ENCODE measurements around the gene RAD50.

Gene RAD50

DNA sequence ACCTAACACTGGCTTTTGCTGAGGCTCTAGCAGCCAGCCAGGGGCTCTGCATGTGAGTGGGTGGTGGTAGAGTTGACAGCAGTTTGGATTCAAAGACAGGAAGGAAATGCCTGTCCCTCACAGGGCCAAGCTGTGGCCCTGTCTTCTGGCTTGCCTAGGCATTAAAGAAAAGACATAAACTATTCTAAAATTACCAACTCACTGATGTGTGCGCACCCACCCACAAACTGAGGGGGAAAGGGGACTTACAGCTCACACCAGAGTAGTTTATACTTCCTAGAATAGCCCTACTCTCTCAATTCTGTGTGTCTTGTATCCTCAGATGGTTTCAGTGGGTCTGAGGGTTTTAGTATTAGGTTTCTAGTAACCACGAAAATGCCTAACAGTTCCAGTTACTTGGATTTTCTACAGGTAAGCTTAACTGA is 82.9 kb downstream of the RAD50 start:
- FAIRE-seq, result no peak

DNA sequence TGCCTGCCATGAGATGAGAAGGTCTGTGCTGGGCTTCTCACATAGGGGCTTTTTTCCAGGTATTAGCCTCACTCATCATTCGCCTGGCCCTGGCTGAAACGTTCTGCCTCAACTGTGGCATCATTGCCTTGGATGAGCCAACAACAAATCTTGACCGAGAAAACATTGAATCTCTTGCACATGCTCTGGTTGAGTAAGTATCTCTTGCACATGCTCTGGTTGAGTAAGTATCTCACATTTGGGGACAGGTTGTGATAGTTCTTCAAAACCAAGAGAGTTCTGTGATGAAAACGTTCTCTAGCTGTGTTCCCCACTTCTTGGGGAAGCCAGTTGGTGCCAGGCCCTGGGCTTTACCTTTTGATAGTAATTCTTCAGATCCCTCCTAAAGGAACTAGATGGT is 83.8 kb downstream of the RAD50 start:
- no peak for FAIRE-seq

DNA sequence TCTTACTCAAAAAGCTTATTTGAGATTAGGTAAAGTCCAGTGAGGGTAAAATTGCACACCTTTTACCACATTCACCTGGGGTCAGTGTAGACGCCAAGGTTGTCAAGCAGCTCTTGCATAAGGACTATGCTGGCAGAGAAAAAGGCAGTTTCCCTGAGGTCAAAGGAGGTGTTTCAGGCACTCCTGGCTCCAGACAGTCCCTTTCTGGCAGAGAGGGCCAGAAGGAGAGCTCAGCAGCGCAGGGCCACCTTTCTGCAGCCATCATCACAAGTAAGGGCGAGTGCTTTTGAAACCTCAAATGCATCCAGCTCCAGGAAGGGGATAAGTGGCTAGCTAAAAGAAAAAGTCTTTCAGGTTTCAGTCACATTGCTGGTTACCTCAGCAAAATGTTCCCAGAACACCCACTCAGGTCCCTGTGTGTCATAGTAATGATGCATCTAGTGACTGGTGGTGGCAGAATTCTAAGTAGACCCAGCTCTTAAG is 84.5 kb downstream of the RAD50 start:
- no peak for FAIRE-seq

DNA sequence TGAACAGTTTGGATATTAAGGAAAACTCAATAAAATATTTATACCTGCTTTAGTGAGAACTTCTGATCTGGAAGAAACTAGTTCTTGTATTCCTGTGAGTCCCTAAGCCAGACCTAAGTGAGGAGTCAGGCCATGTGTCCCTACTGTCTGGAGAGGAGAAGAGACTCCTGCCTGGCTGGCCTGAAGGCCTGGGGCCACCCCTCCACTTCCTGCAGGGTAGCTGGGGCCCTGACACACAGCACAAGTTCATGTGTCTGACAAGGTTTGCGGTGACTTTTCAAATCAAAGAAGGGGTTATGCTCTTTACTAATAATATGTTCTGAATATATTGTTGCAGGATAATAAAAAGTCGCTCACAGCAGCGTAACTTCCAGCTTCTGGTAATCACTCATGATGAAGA is 85.1 kb downstream of the RAD50 start:
- FAIRE-seq, result no peak

DNA sequence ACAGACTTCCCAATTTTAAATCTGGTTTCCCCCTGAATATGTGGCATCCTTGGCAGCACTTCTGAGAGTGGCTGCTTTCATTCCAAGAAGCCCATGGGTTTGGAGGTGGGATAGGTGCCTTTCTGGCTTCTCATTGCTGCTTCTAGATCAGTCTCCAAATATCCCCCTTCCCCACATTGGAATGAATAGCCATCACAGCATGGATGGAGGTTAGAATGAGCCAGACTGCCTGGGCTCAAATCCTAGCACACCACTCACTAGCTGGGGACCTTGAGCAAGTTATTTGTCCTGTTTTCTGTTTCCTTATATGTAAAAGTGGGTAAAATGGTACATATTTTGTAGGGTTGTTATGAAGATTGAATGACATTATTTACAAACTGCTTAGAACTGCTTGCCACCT is 87.4 kb downstream of the RAD50 start:
- FAIRE-seq, result no peak

DNA sequence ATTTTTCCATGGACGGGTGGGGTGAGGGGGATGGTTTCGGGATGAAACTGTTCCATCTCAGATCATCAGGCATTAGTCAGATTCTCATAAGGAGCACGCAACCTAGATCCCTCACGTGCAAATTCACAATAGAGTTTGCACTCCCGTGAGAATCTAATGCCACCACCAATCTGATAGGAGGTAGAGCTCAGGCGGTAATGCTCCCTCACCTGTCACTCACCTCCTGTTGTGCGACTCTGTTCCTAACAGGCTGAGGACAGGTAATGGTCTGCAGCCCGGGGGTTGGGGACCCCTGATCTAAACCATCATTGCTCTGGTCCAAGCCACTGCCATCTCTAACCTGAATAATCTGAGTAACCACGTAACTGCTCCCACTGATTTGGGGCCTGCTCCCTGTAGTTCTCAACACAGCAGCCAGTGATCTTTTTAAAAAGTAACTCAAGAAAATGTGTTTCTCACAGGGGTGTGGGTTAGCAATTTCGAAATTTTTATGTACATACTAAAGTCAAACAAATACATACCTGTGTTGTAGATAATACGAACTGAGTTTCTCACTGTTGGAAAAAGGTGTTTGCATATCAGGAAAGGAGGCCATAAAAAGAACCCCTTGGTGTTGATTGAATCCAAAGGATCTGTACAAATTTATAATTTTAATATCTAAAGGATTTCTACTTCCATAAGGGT is 89.9 kb downstream of the RAD50 start:
- FAIRE-seq, result no peak

DNA sequence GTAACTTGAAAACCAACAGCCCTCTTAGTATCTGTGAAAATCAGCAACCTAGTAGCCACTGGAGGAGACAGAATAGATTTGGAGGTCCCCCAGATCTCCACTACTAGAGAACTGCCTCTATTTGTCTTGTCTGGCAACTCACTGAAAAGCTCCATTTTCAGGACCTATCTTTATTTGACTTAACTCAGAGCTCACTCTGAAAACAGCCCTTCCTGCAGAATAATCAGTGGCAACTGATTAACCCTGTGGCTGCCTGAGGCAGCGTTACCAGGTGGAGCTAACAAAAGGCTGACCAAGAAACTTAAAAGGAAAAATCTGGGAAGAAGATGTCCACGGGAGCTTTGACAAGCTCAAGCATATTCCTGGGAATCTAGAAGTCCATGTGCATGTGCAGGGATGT is 90.7 kb downstream of the RAD50 start:
- FAIRE-seq, result no peak

DNA sequence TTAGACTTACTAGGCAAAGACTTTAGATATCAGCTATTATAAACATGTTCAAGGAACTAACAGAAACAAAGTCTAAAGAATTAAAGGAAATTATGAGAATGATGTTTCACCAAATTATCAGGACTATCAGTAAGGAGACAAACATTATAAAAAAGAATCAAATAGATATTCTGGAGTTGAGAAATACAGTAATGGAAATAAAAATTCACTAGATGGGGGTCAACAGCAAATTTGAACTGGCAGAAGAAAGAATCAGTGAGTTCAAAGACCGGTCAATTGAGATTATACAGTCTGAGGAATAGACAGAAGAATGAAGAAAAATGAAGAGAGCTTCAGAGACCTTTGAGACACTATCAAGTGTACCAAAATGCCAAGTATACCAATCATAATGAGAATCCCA is 91.6 kb downstream of the RAD50 start:
- FAIRE-seq, result no peak

DNA sequence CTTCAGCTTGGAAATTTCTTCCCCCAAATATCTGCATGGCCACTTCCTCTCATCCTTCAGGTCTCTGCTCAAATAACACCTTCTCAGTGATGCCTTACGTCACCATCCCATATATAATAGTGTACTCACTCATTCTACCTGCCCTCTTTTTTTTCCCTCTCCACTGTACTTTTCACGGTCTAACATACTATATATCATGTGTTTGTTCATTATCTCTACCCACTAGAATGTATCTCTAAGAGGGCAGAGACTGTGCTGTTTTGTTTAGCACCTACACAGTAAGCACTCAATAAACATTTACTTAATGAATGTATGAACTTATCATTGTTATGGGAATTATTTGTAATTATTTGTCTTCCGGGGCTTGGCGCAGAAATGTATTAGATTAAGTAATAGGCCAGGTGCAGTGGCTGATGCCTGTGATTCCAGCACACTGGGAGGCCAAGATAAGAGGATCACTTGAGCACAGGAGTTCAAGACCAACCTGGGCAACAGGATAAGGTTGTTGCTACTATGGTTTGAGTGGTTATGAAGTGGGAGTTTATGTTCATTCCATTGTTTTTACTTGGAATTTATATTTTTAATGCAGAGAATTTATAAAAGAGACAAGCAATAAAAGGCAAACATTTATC is 95.2 kb downstream of the RAD50 start:
- no peak for FAIRE-seq

DNA sequence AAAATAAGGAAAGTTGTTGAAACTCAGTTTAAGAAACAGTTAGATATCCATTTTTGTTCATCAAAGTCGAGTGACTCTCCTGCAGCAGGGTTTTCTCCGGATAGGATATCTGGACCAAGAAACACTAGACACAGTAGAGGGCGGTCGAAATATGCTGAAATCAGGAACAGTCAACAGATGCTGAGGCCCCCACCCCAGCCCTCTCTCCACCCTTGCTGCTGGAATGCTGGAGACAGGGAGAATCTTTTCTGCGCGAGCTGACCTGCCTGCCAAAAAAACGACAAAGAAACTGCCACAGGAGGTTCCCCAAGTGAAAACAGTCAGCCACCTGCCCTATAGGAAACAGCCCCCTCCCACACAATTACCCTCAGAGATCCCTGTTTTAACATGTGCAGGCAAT is 96.9 kb downstream of the RAD50 start:
- FAIRE-seq, result no peak

DNA sequence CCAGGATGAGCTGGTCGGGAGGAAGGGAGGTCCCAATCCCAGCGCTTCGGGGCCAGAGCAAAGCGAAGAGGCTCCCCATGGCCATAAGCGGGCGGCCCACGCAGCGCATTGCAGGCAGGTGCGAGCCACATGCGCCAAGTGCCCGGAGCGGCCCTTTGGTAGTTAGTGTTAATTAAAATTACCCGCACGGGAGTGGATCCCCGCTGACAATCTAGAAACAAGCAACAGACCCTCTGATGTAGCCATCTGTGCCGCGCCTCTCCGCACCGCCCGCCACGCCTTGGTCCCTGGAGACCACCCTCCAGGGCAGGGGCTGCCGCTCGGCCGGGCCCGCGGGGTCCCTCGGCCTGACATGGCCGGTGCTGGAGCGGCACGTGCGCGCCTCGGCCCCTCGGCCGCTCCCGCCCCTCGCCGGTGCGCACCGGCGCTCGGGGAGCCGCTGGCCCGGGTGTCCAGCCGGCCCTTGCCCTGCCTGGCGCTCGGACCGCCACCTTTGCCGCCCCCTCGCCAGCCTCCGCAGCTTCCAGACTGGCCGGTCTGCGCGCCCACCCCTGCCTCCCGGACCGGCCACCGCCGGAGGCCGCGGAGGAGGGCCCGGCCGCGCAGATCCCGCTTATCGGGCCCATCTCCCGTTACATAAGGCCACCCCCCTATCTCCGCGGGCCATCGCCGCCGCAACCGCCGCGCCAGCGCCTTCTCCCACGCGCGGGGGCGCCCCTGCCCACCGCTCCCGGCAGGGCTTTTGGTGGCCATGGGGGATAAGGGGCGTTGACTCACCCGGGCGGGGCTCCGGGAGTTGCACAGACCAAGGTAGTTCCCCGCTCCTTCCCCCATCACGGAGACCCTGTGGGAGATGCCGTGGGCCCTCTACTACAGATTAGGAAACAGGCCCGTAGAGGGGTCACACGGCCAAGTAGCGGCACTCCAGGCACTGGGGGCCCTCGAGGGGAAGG is 99.3 kb downstream of the RAD50 start:
- FAIRE-seq, result no peak

DNA sequence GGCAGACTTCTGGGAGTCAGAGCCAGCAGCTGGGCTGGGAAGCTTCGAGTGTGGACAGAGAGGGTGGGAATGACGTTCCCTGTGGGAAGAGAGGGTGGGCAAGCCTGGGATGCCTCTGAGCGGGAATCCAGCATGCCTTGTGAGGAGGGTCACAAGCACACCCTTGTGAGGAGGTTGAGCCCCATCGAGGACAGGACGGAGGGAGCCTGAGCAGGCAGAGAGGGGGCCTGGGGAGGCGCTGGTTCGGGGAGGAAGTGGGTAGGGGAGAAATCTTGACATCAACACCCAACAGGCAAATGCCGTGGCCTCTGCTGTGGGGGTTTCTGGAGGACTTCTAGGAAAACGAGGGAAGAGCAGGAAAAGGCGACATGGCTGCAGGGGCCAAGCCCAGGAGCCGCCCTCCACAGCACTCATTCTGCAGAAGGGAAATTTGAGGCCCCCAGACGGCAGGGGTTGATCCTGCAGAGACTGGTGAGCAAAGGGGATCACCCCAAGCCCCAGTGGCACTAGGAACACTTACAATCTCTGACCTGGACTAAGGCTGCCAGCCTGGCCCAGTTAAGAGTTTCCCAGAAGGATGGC is 100.1 kb downstream of the RAD50 start:
- FAIRE-seq, result no peak

DNA sequence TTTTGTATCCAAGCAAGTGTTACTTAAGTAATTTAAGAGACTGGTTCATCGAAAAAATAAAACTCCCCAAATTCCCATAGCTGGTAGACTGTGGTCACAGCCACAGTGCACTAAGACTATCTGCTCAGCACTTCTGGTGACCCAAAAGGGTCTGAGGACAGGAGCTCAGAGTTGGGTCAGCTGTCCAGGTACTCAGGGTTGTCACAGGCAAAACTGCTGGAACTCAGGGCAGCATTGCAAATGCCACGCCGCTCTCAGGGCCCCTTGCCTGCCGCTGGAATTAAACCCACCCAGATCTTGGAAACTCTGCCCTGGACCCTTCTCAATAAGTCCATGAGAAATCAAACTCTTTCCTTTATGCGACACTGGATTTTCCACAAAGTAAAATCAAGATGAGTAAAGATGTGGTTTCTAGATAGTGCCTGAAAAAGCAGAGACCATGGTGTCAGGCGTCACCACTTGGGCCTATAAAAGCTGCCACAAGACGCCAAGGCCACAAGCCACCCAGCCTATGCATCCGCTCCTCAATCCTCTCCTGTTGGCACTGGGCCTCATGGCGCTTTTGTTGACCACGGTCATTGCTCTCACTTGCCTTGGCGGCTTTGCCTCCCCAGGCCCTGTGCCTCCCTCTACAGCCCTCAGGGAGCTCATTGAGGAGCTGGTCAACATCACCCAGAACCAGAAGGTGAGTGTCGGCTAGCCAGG is 101.1 kb downstream of the RAD50 start, which contains the start of gene IL13:
Gene IL13 (plus strand): TSS at position 498 of the 705 bp plus-strand sequence. CDS start 14 bp downstream, at position 512.
- no peak for FAIRE-seq

DNA sequence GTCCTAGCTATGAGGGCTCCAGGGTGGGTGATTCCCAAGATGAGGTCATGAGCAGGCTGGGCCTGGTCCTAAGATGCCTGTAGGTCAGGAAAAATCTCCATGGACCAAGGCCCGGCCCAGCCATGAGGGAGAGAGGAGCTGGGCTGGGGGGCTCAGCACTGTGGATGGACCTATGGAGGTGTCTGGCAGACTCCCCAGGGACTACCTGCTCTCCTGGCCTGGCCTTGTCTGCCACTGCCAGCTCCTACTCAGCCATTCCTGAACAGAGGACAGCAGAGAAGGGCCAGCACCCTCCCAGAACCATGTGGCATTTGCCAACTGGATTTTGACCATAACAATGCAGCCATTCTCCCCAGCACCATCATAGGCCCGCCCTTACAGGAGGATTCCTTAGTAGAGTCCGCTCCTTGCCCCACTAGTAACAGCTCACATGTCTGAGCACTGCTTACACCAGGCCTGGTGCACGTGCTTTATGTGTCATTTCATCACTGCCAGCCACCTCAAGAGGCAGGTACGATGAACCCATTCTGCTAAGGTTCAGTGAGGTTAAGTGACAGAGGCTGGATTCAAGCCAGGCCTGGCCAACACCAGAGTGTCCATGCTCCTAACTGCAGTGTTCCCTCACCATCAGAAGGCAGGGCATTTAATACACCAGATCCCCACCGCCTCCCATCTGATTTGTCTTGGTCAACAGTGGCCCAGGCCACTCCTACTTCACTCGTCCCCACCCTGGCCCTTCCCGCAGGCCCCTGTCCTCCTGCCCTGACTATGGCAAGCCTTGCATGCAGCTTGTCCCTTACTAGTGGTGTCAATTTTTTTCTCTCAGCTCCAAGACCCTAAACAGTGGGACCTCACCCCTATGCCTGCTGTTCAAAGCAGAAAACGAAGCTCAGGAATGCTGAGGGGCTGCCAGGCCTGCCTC is 101.9 kb downstream of the RAD50 start:
- no peak for FAIRE-seq

DNA sequence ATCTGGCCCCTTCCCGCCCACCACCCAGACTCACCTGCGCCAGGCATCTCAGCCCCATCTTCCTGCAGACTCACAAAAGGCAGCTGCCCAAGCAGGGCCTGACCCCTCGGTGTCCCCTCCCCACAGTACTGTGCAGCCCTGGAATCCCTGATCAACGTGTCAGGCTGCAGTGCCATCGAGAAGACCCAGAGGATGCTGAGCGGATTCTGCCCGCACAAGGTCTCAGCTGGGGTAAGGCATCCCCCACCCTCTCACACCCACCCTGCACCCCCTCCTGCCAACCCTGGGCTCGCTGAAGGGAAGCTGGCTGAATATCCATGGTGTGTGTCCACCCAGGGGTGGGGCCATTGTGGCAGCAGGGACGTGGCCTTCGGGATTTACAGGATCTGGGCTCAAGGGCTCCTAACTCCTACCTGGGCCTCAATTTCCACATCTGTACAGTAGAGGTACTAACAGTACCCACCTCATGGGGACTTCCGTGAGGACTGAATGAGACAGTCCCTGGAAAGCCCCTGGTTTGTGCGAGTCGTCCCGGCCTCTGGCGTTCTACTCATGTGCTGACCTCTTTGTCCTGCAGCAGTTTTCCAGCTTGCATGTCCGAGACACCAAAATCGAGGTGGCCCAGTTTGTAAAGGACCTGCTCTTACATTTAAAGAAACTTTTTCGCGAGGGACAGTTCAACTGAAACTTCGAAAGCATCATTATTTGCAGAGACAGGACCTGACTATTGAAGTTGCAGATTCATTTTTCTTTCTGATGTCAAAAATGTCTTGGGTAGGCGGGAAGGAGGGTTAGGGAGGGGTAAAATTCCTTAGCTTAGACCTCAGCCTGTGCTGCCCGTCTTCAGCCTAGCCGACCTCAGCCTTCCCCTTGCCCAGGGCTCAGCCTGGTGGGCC is 103.1 kb downstream of the RAD50 start:
- FAIRE-seq, result no peak

DNA sequence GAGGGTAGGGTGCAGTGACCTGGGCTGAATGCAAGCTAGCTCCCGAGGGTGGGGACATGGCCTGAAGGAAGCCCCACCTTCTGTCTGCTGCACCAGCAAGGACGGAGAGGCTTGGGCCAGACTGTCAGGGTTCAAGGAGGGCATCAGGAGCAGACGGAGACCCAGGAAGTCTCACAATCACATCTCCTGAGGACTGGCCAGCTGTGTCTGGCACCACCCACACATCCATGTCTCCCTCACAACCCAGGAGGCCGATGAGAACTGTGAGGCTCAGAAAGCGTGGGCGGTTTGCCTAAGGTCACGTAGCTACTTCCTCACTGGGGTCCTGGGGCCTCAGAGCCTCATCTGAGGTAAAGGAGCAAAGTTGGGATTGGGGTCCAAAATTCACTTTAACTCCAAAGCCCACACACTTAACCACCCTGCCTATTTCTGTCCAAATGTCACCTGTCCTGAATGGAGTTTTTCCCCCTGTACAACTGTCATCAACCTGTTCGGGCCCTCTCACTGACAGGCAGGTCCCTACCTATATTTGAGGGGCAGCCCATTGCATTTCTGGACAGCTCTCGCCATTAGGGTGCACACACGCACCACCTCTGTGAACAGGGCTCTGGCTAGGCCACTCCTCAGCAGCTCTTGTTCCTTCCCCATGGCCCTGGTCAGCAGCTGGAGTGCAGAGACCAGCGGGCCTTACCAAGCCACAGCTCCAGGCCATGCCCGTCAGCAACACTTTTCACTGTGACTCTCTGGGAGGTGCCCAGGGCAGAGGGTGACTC is 104.6 kb downstream of the RAD50 start:
- no peak for FAIRE-seq

DNA sequence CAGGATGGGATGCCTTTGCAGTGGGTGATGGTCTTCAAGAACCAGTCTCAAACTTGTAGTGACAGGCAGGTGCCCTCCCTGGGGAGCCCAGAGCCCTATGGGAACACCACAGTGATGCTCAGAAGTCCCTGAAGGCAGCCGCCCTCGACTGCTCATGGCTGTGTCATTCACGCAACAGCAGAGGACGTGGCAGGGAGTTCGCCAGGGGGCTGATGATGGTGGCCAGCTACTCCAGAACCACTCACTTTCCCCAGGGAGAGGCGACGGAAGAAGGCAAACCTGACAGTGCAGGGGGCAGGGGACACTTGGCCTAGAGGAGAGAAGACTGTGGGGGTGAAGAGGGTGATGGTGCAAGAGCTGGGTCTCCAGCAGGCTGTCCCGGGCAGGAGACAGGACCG is 105.2 kb downstream of the RAD50 start:
- FAIRE-seq, result no peak

DNA sequence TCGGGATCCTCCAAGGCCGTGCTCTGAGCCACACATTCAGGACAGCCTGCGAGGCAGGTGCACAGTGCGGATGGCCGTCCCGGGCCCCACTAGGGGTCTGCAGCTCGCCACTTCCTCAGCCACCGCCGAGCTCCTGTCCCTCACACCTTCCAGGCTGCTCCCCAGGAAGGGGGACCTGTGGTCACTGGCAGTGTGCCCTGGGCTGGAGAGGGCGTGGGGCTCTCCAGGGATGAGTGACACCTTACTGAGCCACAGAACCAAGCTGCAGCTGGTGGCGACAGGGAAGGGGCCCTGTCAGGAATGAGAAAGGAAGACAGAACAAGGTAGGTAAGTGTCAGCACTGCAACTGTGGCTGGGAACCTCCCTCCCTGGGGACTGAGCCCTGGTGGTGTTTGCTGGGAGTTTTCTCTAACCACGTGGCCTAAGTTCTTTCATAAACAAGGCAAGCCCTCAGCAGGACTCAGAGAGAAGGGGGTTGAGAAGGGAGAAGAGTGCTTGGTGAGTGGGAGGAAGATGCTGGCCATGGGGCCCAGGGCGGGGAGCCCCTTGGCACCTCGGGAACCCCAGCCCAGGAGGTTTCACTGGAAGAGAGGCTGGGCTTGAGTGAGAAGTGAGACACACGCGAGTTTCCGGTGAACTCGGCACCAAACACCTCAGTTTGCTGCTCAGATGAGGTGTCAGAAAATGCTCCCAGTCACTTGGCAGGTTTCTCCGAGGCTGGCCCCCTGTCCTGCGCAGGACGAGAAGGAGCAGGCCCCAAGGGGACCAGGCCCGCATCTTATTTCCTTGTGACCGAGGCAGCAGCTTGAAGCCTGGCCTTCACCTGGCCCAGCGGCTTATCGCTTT is 106.4 kb downstream of the RAD50 start:
- FAIRE-seq, result no peak

Data from TTC549 (cell line).